Measurements from ENCODE around the gene PIBF1. TPM values are rescaled to one million over a fixed set of nuclear protein-coding genes. Genes with fewer than 3 reads are reported as not detected.

PIBF1 gene
- total RNA-seq, 4 donors from 2014 or later: 7.9 to 54.6 (median 29.1) TPM

DNA sequence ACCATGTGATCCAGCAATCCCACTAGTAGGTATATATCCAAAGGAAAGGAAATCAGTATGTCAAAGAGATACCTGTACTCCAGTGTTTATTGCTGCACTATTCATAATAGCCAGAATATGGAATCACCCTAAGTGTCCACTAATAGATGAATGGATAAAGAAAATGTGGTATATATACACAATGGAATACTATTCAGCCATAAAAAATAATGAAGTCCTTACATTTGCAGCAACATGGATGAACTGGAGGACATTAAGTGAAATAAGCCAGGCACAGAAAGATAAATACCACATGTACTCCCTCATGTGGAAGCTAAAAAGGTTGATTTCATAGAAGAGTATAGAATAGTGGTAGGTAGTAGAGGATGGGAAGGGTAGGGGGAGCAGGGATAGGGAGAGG is 30.7 kb upstream of the PIBF1 start:
- DNase-seq: no peak
- intact Hi-C loops (cut with DNase I; ENCODE audit: low total_unique reads): no loop called here
- no peaks in the 10 kb centered on the region for H3K9me3 ChIP-seq
- no peaks in the 10 kb centered on the region for H3K36me3 ChIP-seq
- TF ChIP-seq POLR2A (IDR thresholded peaks at IDR 0.05): no peak
- TF ChIP-seq CTCF (IDR thresholded peaks at IDR 0.05): no peak
- no peak overlapping the region for H3K4me3 ChIP-seq
- H3K27ac ChIP-seq: no peak overlapping the region
- H3K4me1 ChIP-seq: no peaks in the 10 kb centered on the region
- H3K27me3 ChIP-seq: no peaks in the 10 kb centered on the region

DNA sequence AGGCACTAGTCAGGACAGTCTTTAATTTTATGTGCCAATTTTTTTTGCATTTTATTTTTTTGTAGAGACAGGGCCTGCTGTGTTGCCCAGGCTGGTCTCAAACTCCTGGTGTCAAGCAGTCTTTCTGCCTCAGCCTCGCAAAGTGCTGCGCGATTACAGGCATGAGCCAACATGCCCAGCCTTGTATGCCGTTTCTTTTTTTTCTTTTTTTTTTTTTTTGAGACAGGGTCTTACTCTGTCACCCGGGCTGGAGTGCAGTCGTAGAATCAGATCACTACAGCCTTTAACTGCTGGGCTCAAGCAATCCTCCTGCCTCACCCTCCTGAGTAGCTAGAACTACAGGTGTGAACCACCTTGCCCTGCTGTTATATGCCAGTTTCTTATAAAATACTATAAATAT is 27.8 kb upstream of the PIBF1 start:
- Histone ChIP-seq H3K4me3 (no peak overlapping the region), H3K9me3 (no peaks in the 10 kb centered on the region), H3K4me1 (no peaks in the 10 kb centered on the region), H3K27me3 (no peaks in the 10 kb centered on the region), H3K36me3 (no peaks in the 10 kb centered on the region), H3K27ac (no peak overlapping the region)
- TF ChIP-seq CTCF (IDR thresholded peaks at IDR 0.05): no peak
- TF ChIP-seq POLR2A (IDR thresholded peaks at IDR 0.05): no peak
- no peak for DNase-seq
- intact Hi-C loops (cut with DNase I; ENCODE audit: low total_unique reads): no loop called here

DNA sequence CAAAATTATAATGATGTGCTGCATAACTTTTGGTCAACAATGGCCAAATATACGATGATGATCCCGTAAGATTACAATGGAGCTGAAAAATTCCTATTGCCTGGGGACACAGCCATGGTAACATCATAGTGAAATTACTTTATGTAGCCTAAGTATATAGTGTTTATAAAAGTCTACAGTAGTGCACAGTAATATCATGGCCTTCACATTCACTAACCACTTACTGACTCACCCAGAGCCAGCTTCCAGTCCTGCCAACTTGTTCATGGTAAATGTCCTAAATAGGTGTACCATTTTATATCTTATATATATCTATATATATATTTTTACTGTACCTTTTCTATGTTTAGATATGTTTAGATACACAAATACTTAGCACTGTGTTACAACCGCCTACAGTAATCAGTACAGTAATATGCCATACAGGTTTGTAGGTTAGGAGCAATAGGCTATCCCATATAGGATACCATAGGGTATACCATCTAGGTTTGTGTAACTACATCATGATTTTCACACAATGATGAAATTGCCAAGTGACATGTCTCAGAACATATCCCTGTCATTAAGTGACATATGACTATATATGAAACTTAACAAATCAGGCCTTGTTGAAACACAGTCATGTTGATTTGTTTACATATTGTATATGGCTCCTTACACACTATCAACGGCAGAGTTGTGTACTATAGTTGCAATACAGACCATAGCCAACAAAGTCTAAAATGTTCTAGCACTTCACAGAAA is 24.0 kb upstream of the PIBF1 start:
- Histone ChIP-seq H3K4me1 (no peaks in the 10 kb centered on the region), H3K27ac (no peak overlapping the region), H3K4me3 (no peak overlapping the region), H3K36me3 (no peaks in the 10 kb centered on the region), H3K27me3 (no peaks in the 10 kb centered on the region), H3K9me3 (no peaks in the 10 kb centered on the region)
- TF ChIP-seq CTCF (IDR thresholded peaks at IDR 0.05): no peak
- no peak for TF ChIP-seq POLR2A (IDR thresholded peaks at IDR 0.05)
- intact Hi-C loops (cut with DNase I; ENCODE audit: low total_unique reads): no loop called here
- DNase-seq: no peak

- Histone ChIP-seq H3K36me3 (no peaks in the 10 kb centered on the region), H3K27me3 (no peaks in the 10 kb centered on the region), H3K4me3 (no peak overlapping the region), H3K27ac (no peak overlapping the region), H3K9me3 (no peaks in the 10 kb centered on the region), H3K4me1 (no peaks in the 10 kb centered on the region)
- DNase-seq: no peak
- TF ChIP-seq CTCF (IDR thresholded peaks at IDR 0.05): no peak
- TF ChIP-seq POLR2A (IDR thresholded peaks at IDR 0.05): no peak
- intact Hi-C loops (cut with DNase I; ENCODE audit: low total_unique reads): no loop called here
These were observed 21.7 kb upstream of the PIBF1 start for GRCh38 chr13:72760189-72760588.

GRCh38 chr13:72763411-72763810 is 18.5 kb upstream of the PIBF1 start:
- H3K4me3 ChIP-seq: no peak overlapping the region
- intact Hi-C loops (cut with DNase I; ENCODE audit: low total_unique reads): no loop called here
- H3K27me3 ChIP-seq: no peaks in the 10 kb centered on the region
- no peaks in the 10 kb centered on the region for H3K9me3 ChIP-seq
- TF ChIP-seq CTCF (IDR thresholded peaks at IDR 0.05) (no peak), POLR2A (IDR thresholded peaks at IDR 0.05) (no peak)
- no peak for DNase-seq
- no peaks in the 10 kb centered on the region for H3K4me1 ChIP-seq
- no peaks in the 10 kb centered on the region for H3K36me3 ChIP-seq
- no peak overlapping the region for H3K27ac ChIP-seq
